ENCODE measurements around the gene LRRC26.
A peak's percentile ranks its signal among the peaks of the same experiment; 100 is the strongest.

The LRRC26 gene

GRCh38 chr9:137181680-137182079 lies 11.8 kb upstream of the LRRC26 start:
- DNase-seq = no peak

DNA sequence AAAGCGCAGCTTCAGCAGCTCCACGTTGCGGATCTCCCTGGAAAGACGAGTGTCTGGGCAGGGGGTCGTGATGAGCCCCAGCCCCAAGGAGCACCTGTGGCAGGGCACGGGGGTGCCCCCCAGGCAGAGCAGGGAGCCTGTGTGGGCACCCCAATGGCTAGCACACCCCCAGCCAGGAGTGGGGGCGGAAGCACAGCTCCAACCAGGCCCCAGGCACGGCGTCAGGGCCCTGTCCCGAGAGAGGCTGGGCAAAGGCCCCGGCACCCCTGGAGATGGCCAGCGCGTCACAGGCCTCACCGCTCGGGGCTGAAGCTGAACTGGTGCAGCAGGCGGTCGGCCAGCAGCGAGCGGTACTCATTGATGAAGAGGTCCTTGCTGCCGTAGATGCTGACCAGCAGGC lies 10.6 kb upstream of the LRRC26 start:
- DNase-seq = no peak

DNA sequence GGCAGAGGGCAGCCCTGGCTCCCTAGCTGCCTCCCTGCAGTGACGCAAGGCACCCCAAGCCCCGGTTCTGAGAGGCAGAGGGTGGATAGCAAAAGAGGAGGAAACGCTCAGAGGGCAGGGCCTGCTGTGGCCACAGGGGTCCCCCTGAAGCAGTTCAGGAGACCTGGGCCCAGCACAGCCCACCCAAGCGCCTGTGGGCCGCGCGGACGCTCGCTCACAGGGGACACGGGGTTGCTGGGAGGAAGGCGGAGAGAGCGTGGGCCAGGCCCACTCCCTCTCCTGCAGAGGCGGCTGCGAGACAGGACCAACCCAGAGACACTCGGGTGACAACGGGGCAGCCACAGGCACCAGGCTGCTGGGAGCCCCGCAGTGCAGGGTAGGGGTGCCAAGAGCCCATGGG lies 9.9 kb upstream of the LRRC26 start:
- no peak for DNase-seq

DNA sequence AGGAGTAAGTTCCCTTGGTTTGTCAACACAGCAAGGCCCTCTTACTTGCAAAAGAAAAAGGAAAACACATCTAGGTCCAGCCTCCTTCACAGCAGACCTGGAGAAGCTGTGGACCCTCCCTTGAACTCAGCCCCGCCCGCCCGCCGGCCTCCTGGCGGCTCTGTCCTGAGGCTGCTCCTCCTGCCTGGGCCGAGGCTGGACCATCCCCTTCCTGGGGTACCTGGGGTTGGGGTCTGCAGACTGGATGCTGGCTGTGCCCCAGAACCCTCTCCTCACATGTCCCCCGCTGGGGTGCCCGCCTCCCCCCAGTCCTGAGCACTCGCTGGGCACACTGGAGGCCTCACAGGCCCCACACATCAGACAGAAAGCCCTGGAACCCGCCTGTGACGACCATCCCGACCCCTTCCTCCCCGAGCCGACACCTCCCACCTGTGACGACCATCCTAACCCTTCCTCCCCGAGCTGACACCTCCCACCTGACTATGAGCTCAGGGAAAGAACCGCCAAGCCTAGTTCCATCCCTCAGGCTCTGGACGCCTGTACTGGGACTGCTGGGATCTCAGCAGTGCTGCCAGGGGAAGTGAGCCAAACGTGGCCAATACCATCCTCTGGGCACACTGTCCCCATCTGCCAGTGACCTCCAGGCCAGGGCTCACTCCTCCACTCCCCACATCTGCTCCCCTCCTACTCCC lies 9.2 kb upstream of the LRRC26 start:
- DNase-seq = no peak

- no peak for DNase-seq
Measured at GRCh38 chr9:137178201-137178938, 8.5 kb upstream of the LRRC26 start.

GRCh38 chr9:137176302-137177182 lies 6.7 kb upstream of the LRRC26 start:
- peak; percentile 77 for DNase-seq

DNA sequence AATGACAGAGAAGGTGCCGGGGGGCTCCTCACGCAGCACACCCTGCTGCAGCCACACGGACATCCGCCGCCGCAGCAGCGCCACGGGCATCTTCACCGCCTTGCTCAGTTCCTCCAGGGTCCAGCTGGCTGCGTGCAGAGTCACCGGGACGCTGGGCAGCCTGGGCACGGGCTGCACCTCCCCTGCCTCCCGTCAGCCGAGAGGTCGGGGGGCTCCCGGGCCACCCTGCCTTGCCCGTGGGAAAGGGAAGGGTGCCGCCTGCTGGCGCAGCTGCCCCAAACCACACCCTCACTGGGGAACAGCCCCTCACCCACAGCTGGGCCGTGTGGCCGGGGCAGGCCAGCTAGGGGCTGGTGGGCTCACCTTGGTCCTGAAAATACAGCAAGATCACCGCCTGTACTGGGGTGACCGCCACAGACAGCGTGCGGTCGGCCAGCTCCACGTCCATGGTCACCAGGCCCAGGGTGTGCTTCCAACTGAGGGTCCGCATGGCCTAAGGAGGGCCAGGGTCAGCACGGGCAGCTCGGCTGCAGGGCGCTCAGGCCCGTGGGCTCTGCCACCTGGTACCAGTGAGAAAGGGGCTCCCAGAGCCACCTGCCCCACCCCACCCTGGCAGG lies 5.6 kb upstream of the LRRC26 start:
- no peak for DNase-seq

- DNase-seq = no peak
Measured at GRCh38 chr9:137174722-137175293, 5.0 kb upstream of the LRRC26 start.

- DNase-seq = peak; percentile 43
Measured at GRCh38 chr9:137173796-137174664, 4.2 kb upstream of the LRRC26 start.

DNA sequence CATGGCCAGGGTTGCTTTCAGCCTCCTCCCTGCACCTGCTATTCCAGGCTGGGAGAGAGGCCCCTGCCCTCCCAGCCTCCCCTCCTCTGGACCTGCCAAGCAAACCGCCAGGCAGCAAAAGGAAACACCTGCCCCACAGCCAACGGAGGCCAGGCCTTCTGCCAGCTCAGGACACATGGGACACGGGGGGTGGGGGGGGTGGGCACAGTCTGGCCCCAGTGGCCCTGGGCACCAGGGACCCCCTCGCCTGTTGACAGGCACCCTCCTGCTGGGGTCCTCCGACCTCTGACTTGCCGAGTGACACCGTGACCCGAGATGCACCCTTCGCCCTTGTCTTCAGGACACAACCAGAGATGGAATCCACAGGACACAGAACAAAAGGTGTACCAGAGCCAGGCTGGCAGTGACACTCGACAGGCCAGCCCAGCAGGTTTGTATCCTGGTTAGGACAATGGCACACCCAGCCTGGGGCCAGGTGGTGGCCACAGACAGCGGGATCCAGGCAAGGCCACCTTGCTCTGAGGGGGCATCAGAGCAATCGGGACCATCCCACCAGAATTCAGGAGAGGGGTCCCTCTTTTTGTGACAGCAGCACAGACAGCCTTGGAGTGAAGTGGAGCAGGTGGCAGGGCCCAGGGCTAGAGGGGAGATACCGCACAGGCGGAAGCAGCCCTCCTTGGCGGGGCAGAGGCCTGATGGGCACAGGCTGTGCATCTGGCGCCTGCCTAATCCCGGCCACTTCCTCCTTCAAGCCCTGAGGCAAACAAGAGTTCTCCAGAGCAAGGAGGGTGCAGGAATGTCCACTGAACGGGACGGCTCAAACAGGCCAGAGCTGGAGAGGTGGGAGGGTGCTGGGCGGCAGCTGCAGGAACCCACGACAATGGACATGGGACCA lies 3.3 kb upstream of the LRRC26 start:
- DNase-seq = peak; percentile 55

GRCh38 chr9:137171149-137171900 lies 1.5 kb upstream of the LRRC26 start:
- DNase-seq = no peak

DNA sequence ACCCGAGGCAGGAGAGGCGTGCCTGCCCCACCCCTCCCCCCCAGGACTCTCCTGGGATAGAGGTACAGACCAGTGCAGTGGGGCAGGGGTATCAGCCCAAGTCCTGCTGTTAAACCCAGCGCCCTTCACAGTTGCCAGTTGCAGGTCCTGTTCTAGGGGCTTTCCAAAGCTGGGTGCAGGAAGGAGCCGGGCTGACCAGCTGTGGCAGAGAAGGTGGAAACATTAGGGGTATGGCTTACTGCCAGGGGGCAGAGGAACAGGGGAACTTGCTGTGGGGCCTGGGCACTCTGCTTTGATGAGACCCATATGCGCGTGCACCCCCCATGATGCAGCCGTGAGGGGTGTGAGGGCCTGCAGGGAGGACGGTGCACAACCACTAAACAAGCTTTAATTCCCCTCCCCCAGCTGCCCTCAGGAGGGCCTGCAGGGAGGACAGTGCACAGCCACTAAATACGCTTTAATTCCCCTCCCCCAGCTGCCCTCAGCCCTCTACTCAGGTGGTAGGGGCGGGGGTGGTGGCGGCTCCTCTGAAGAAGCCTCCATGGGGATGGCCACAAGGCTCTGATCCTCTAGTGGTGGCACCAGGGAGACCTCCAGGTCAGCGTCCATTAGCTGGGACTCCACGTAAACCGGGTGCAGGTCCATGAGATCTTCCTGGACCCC lies 766 bp upstream of the LRRC26 start:
- DNase-seq = no peak

DNA sequence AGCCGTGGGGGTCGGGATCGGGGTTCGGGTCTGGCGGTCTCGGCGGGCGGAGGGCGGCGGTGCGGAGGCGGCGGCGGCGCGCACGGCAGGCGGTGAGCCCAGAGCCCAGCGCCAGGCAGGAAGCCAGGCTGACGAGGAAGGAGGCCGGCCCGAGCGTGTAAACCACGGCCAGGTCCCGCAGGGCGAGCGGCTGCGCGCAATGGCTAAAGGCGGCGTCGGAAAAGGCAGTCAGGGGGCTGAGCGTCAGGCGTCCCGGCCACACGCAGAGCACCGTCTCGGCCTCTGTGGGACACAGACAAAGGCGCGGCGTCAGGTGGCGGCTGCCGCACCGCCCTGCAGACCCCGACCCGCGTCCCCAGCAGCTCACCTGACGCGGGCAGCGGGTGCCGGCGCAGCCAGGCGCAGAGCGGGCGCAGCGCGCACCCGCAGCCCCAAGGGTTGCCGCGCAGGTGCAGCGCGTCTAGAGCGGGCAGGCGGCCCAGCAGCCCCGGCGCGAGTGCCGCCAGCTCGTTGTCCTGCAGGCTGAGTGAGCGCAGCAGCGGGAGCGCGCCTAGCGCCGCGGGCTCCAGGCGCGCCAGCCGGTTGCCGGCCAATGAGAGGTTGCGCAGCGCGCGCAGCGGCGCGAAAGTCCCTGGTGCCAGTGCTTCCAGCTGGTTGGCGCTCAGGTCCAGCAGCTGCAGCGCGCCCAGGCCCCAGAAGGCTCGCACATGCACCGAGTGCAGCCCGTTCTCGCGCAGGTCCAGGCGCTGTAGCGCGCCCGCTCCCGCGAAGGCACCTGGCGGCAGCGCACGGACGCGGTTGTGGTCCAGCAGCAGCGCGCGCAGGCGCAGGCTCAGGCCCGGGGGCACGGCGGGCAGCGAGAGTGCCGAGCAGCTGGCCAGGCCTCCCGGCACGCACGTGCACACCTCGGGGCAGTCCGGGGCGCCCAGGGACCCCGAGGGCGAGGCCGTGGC lies 671 bp downstream of the LRRC26 start:
- DNase-seq = peak; percentile 66

DNA sequence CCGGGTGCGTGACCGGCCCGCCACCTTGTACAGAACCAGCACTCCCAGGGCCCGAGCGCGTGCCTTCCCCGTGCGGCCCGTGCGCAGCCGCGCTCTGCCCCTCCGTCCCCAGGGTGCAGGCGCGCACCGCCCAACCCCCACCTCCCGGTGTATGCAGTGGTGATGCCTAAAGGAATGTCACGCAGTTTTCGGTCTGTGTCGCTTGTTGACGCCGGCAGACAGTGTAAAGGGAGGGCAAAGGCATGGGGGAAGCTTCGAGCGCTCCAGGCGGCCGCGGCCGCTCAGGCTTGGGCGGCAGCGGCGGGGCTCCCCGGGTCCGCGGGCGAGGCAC lies 1.3 kb downstream of the LRRC26 start:
- DNase-seq = no peak

- peak; percentile 32 for DNase-seq
Measured at GRCh38 chr9:137167747-137168572, 1.9 kb downstream of the LRRC26 start.

DNA sequence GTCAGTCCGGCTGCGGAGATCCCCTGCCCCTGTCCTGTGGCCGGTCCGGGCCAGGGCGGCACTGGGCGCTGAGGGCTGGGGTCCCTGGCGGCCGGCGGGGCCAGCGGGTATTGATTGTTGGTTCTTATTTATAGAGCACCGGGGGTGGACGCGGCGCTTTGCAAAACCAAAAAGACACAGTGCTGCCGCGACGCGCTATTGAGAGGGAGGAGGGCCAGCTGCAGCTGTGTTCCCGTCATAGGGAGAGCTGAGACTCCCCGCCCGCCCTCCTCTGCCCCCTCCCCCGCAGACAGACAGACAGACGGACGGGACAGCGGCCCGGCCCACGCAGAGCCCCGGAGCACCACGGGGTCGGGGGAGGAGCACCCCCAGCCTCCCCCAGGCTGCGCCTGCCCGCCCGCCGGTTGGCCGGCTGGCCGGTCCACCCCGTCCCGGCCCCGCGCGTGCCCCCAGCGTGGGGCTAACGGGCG lies 2.5 kb downstream of the LRRC26 start:
- DNase-seq = no peak

Measured in NCI-H82 (cell line).